ENCODE measurements around the gene CNTN1. TPM values are rescaled to one million over a fixed set of nuclear protein-coding genes. Genes with fewer than 3 reads are reported as not detected.

Gene CNTN1
- total RNA-seq, 1 experiment from 2014 or later = 6.5 TPM

GRCh38 chr12:40689576-40689975, 2.7 kb upstream of the CNTN1 start:
- Mint-ChIP-seq H3K36me3 (ENCODE audit: insufficient read depth in 1 of 3, low read depth in 3 of 3) (no peaks in the 10 kb centered on the region), H3K9me3 (no peaks in the 10 kb centered on the region), H3K27me3 (ENCODE audit: low read depth) (peaks cover 32% of the 10 kb centered on the region), H3K27ac (no peak overlapping the region), H3K4me3 (no peak overlapping the region), H3K4me1 (peaks cover 8 to 11% of the 10 kb centered on the region in 2 experiments)
- Histone ChIP-seq H4K5ac (ENCODE audit: insufficient read length, low read depth, low read length) (no peak overlapping the region), H4K8ac (replicated peaks; ENCODE audit: insufficient read length, low read depth, low read length) (no peak overlapping the region), H3K4ac (ENCODE audit: low read depth, low read length) (no peak overlapping the region), H2BK15ac (ENCODE audit: low read depth, low read length) (no peak overlapping the region), H3K14ac (ENCODE audit: insufficient read depth, low read length) (no peak overlapping the region), H2BK20ac (ENCODE audit: low read depth, low read length, poor library complexity, severe bottlenecking) (no peak overlapping the region), H3K9ac (ENCODE audit: extremely low read depth, insufficient read length, low read length) (no peak overlapping the region), H3K23me2 (ENCODE audit: insufficient read length, low read depth, low read length, poor library complexity, severe bottlenecking) (peaks cover 7% of the 10 kb centered on the region), H2AFZ (ENCODE audit: low read length) (no peak overlapping the region), H3K23ac (ENCODE audit: insufficient read length, low read depth, low read length) (no peak overlapping the region), H2BK5ac (ENCODE audit: insufficient read length, low read length) (no peak overlapping the region), H2AK5ac (ENCODE audit: insufficient read length, low read length) (no peak overlapping the region), H3K27me3 (ENCODE audit: insufficient read depth, low read length) (no peaks in the 10 kb centered on the region), H3K56ac (ENCODE audit: insufficient read length, low read depth, low read length) (no peak overlapping the region), H3K79me1 (ENCODE audit: insufficient read depth, low read depth, low read length, poor library complexity, severe bottlenecking) (no peaks in the 10 kb centered on the region), H2BK12ac (ENCODE audit: insufficient read length, low read depth, low read length) (no peak overlapping the region), H3K9me3 (ENCODE audit: control insufficient read depth, low read depth, low read length) (no peaks in the 10 kb centered on the region), H4K91ac (ENCODE audit: insufficient read length, low read depth, low read length) (no peak overlapping the region), H3T11ph (ENCODE audit: low read length) (no peak overlapping the region), H3K4me2 (ENCODE audit: insufficient read depth, insufficient read length, low read length) (no peak overlapping the region), H3K18ac (ENCODE audit: insufficient read length, low read depth, low read length) (no peak overlapping the region), H3K27ac (ENCODE audit: insufficient read length, low read depth, low read length) (no peak overlapping the region), H2BK120ac (ENCODE audit: low read depth, low read length, poor library complexity, severe bottlenecking) (no peak overlapping the region), H3K4me1 (ENCODE audit: insufficient read depth, low read length) (no peaks in the 10 kb centered on the region), H3K79me2 (ENCODE audit: insufficient read depth, low read length) (no peaks in the 10 kb centered on the region), H4K20me1 (ENCODE audit: control insufficient read depth, insufficient read depth, insufficient read length) (no peaks in the 10 kb centered on the region)
- TF ChIP-seq CTCF (conservative IDR thresholded peaks at IDR 0.05) = no peak
- no peak for DNase-seq
- no CpG with 5 or more reads among the region's 2 CpGs for WGBS (ENCODE audit: extremely low coverage, insufficient read length, low lambda C conversion rate)

All from H9 (cell line).